GM12878 (cell line): ENCODE measurements around the gene BCAS3. TPM values are rescaled to one million over a fixed set of nuclear protein-coding genes. Genes with fewer than 3 reads are reported as not detected.
A peak's percentile ranks its signal among the peaks of the same experiment; 100 is the strongest.

Experiments used
- ATAC-seq: fragments of 200-7000 bp; cut with Tn5 transposase; 3 replicates; pipeline ENCODE4 v1.9.1; 2020; ENCODE audit warnings: mild to moderate bottlenecking, moderate library complexity
- BruUV-seq: library from RNA; stranded (reverse); fragments of 400-500 nt; replicated peaks from 2 replicates; lab custom pipeline; 2021; lab: Mats Ljungman, UMichigan
- CTCF ChIA-PET: fragments of 300-600 bp; sonication (Branson Sonifier 250); formaldehyde crosslinking; extraction: SDS; loops from one replicate; lab custom pipeline; 2021; ENCODE audit warnings: inconsistent platforms; lab: Yijun Ruan, JAX
- POLR2A ChIA-PET: fragments of 350-600 bp; formaldehyde crosslinking; extraction: SDS; loops from one replicate; lab custom pipeline; 2021; ENCODE audit warnings: inconsistent platforms; lab: Charles Lee
- RAD21 ChIA-PET: fragments of 300-600 bp; sonication (Branson Sonifier 250); formaldehyde crosslinking; loops from one replicate; lab custom pipeline; 2023; ENCODE audit warnings: antibody characterized with exemption; ENCODE audit not compliant: unreplicated experiment; lab: Charles Lee
- SMC1A ChIA-PET: fragments of 300-600 bp; sonication (Branson Sonifier 250); formaldehyde crosslinking; loops from one replicate; lab custom pipeline; 2023; ENCODE audit not compliant: unreplicated experiment, uncharacterized antibody; lab: Charles Lee
- DNase-seq: peaks from one replicate; pipeline ENCODE4 v3.0.0-alpha.2; 2011; ENCODE audit warnings: low read depth, low spot score
- FAIRE-seq: peaks from 3 replicates; lab custom pipeline; 2011; peaks lifted over from hg19 to GRCh38; lab: Jason Lieb, UNC
- H2AFZ ChIP-seq: 2 replicates; pipeline ENCODE4 v1.6.0; 2011; ENCODE audit warnings: low read depth, low read length, control low read depth; ENCODE audit not compliant: control insufficient read depth
- H3K27ac ChIP-seq: 2 replicates; pipeline ENCODE4 v1.5.1; 2011; ENCODE audit warnings: control low read depth; ENCODE audit not compliant: control insufficient read depth, insufficient read depth
- H3K27me3 ChIP-seq, 2 experiments: replicated peaks in 1 of 2; 2 replicates each; pipeline versions ENCODE4 v1.6.0 to v1.6.1; 2011; ENCODE audit warnings: low read length in 1 of 2; ENCODE audit not compliant: control insufficient read depth in 2 of 2, insufficient read depth in 2 of 2
- H3K36me3 ChIP-seq, 2 experiments: 2 replicates each; pipeline ENCODE4 v1.5.1; 2011; ENCODE audit warnings: low read length in 1 of 2; ENCODE audit not compliant: control insufficient read depth in 2 of 2, insufficient read depth in 2 of 2
- H3K4me1 ChIP-seq: 2 replicates; pipeline ENCODE4 v1.6.1; 2011; ENCODE audit warnings: mild to moderate bottlenecking, low read length, moderate library complexity, mixed read lengths; ENCODE audit not compliant: control insufficient read depth, insufficient read depth
- H3K4me2 ChIP-seq: 2 replicates; pipeline ENCODE4 v1.6.0; 2011; ENCODE audit warnings: control low read depth; ENCODE audit not compliant: control insufficient read depth, insufficient read depth
- H3K4me3 ChIP-seq: fragments of 200-600 bp; sonication (generic); 2 replicates; pipeline ENCODE4 v1.5.1; 2016
- H3K79me2 ChIP-seq: 2 replicates; pipeline ENCODE4 v1.6.0; 2011; ENCODE audit warnings: low read length; ENCODE audit not compliant: control insufficient read depth, insufficient read depth
- H3K9ac ChIP-seq: 2 replicates; pipeline ENCODE4 v1.8.0; 2011; ENCODE audit warnings: low read length, control low read depth, mixed read lengths; ENCODE audit not compliant: control insufficient read depth, insufficient read depth
- H3K9me3 ChIP-seq: replicated peaks from 3 replicates; pipeline ENCODE4 v1.5.1; 2011; ENCODE audit warnings: mild to moderate bottlenecking, low read length; ENCODE audit not compliant: control insufficient read depth, insufficient read depth
- H4K20me1 ChIP-seq: 2 replicates; pipeline ENCODE4 v1.6.0; 2011; ENCODE audit not compliant: control insufficient read depth, insufficient read depth
- BCL3 ChIP-seq: IDR thresholded peaks from 2 replicates; pipeline ENCODE4 v1.6.1; 2011; ENCODE audit warnings: borderline replicate concordance, low read depth, mild to moderate bottlenecking, moderate library complexity, low read length; ENCODE audit not compliant: insufficient read depth, poor library complexity, severe bottlenecking
- CBFB ChIP-seq: IDR thresholded peaks from 2 replicates; pipeline ENCODE4 v1.6.1; 2016; ENCODE audit warnings: antibody characterized with exemption, low read depth
- CTCF ChIP-seq, 3 experiments: IDR thresholded peaks in 2 of 3; conservative IDR thresholded peaks in 1 of 3; 2 replicates each; pipeline ENCODE4 v1.5.1; 2011; ENCODE audit warnings: low read depth in 3 of 3, low read length in 3 of 3, mild to moderate bottlenecking in 3 of 3, control low read depth in 2 of 3, moderate library complexity in 2 of 3, inconsistent platforms in 1 of 3, mixed read lengths in 1 of 3; ENCODE audit not compliant: control insufficient read depth in 2 of 3, insufficient read depth in 1 of 3; ENCODE audit errors: extremely low read depth in 1 of 3
- DPF2 ChIP-seq: fragments of 450-650 bp; IDR thresholded peaks from 2 replicates; pipeline ENCODE4 v1.6.1; 2017; ENCODE audit warnings: mild to moderate bottlenecking
- GABPA ChIP-seq: IDR thresholded peaks from 2 replicates; pipeline ENCODE4 v1.6.1; 2014; ENCODE audit warnings: antibody characterized with exemption, low read depth, mild to moderate bottlenecking, inconsistent platforms
- NFIC ChIP-seq: IDR thresholded peaks from 2 replicates; pipeline ENCODE4 v1.6.1; 2012; ENCODE audit warnings: low read depth, mild to moderate bottlenecking, inconsistent platforms, low read length, moderate library complexity
- NFXL1 ChIP-seq: fragments of 450-650 bp; IDR thresholded peaks from 2 replicates; pipeline ENCODE4 v1.6.1; 2017; ENCODE audit warnings: antibody characterized with exemption, mild to moderate bottlenecking, borderline replicate concordance
- NR2C2 ChIP-seq: IDR thresholded peaks from 2 replicates; pipeline ENCODE4 v1.6.1; 2011; ENCODE audit warnings: borderline replicate concordance, low read depth; ENCODE audit not compliant: control insufficient read depth, insufficient read length
- RAD21 ChIP-seq: IDR thresholded peaks from 2 replicates; pipeline ENCODE4 v1.6.1; 2011; ENCODE audit warnings: mild to moderate bottlenecking, low read depth, low read length, moderate library complexity; ENCODE audit not compliant: insufficient read depth
- RB1 ChIP-seq: fragments of 450-650 bp; formaldehyde crosslinking; IDR thresholded peaks from 2 replicates; pipeline ENCODE4 v1.6.1; 2017; ENCODE audit warnings: mild to moderate bottlenecking, borderline replicate concordance
- SREBF1 ChIP-seq: IDR thresholded peaks from 2 replicates; pipeline ENCODE4 v1.6.1; 2012; ENCODE audit warnings: mild to moderate bottlenecking, low read length
- WGBS: methylation state at CpG from one replicate; pipeline ENCODE4 v1.1.6; 2016; ENCODE audit warnings: low lambda C conversion rate; ENCODE audit not compliant: insufficient replicate concordance, insufficient coverage; ENCODE audit errors: missing lambda C conversion rate; 5-methylcytosine and 5-hydroxymethylcytosine counted together
- in situ Hi-C: fragments of 300-500 bp; cut with MboI; formaldehyde crosslinking; loops from 9 replicates; pipeline ENCODE4 v1.14.3; 2018; ENCODE audit warnings: mixed read lengths
- intact Hi-C: fragments of 100-400 bp; cut with micrococcal nuclease; formaldehyde crosslinking; loops from one replicate; pipeline ENCODE4 v1.14.2; 2022; ENCODE audit not compliant: unreplicated experiment
- polyA plus RNA-seq, 11 experiments: library from polyadenylated mRNA; depleted of rRNA in 4 of 11; unstranded in 6 of 11; stranded (reverse) in 5 of 11; fragments of >200 nt; fragmentation: Nextera tagmentation in 4 of 11; fragmentation: Illumina TruSeq in 1 of 11; extraction: Ambion mirVana in 4 of 11; extraction: Trizol in 1 of 11; gene quantifications; 1 replicate in 1 of 11; 2 replicates in 10 of 11; pipeline versions ENCODE4 v1.2.1 to v1.2.3, GENCODE V29; 2011 to 2016; ENCODE audit warnings: inconsistent platforms in 2 of 11, missing spikeins in 2 of 11, low read depth in 1 of 11
- total RNA-seq, 4 experiments: library from RNA; depleted of rRNA in 3 of 4; stranded (reverse); fragments of >200 nt in 3 of 4; fragmentation: Illumina TruSeq in 1 of 4; extraction: Trizol in 1 of 4; gene quantifications; 2 replicates each; pipeline versions ENCODE4 v1.2.1 to v1.2.3, GENCODE V29; 2013 to 2021

The BCAS3 gene
- total and polyA plus RNA-seq, 10 of the 15 experiments (the other 5 are each of a cell fraction or from before 2014, with no cell fraction given), result 2.1 to 11.0 (median 6.6) TPM

GRCh38 chr17:61000911-61001310 lies 323.3 kb downstream of the BCAS3 start:
- Histone ChIP-seq H3K27ac (no peak overlapping the region), H3K27me3 (no peaks in the 10 kb centered on the region), H3K9ac (no peak overlapping the region), H4K20me1 (no peaks in the 10 kb centered on the region), H2AFZ (no peak overlapping the region), H3K4me3 (no peak overlapping the region), H3K36me3 (no peaks in the 10 kb centered on the region), H3K79me2 (no peaks in the 10 kb centered on the region), H3K4me2 (no peak overlapping the region), H3K4me1 (no peaks in the 10 kb centered on the region), H3K9me3 (no peaks in the 10 kb centered on the region)
- in situ Hi-C loops, result no loop called here
- ChIA-PET POLR2A (no interaction called here), CTCF (interaction anchor here (0.6 to 1.8 kb wide), 11 partner anchors 8 to 361 kb away, joined by 3 to 11 read pairs (median 5); no protein-coding TSS in a partner anchor), RAD21 (interaction anchor here (0.8 to 2.3 kb wide), 5 partner anchors 11 to 411 kb away, joined by 3 to 11 read pairs (median 3); no protein-coding TSS in a partner anchor), SMC1A (interaction anchor here (0.9 to 2.2 kb wide), 8 partner anchors 12 to 836 kb away, joined by 3 to 6 read pairs (median 4); no protein-coding TSS in a partner anchor)
- BruUV-seq, result no TSS peak
- TF ChIP-seq RAD21 (0 out of 2 replicates have a peak, but pooled peaks have one; percentile 10), NFIC (no peak)
- 61% methylated on average over 2 of the region's 2 CpGs for WGBS
- DNase-seq, result no peak
- FAIRE-seq, result peak; percentile 41
- ATAC-seq, result no peak
- intact Hi-C loops, result loop anchor here (10.0 kb wide), 3 partner anchors 154 to 276 kb away; no protein-coding TSS in a partner anchor

GRCh38 chr17:61002316-61002736 lies 324.7 kb downstream of the BCAS3 start:
- Histone ChIP-seq H2AFZ (no peak overlapping the region), H3K27ac (no peak overlapping the region), H3K79me2 (no peaks in the 10 kb centered on the region), H3K4me3 (no peak overlapping the region), H3K27me3 (no peaks in the 10 kb centered on the region), H3K9ac (no peak overlapping the region), H3K4me2 (no peak overlapping the region), H3K4me1 (no peaks in the 10 kb centered on the region), H4K20me1 (no peaks in the 10 kb centered on the region), H3K9me3 (no peaks in the 10 kb centered on the region), H3K36me3 (no peaks in the 10 kb centered on the region)
- DNase-seq (no peak), ATAC-seq (peak; percentile 45; the same call in 2 of the 3 replicates), FAIRE-seq (peak; percentile 65)
- BruUV-seq, result no TSS peak
- POLR2A ChIA-PET, result no interaction called here
- RAD21 ChIA-PET, result no interaction called here
- in situ Hi-C loops, result no loop called here
- intact Hi-C loops, result loop anchor here (1.0 to 10.0 kb wide), 5 partner anchors 152 to 388 kb away; no protein-coding TSS in a partner anchor
- CTCF ChIA-PET, result interaction anchor here (1.8 kb wide), 1 partner anchor 31 kb away, joined by 7 read pairs; no protein-coding TSS in a partner anchor
- 0% methylated on average over 1 of the region's 1 CpG for WGBS
- SMC1A ChIA-PET, result interaction anchor here (1.2 kb wide), 1 partner anchor 282 kb away, joined by 4 read pairs; no protein-coding TSS in a partner anchor
- TF ChIP-seq CTCF (IDR thresholded peaks at IDR 0.05 in 2 of 3, conservative IDR thresholded peaks at IDR 0.05 in 1 of 3; ENCODE audit: control insufficient read depth in 2 of 3, extremely low read depth in 1 of 3, insufficient read depth in 1 of 3, low read depth in 3 of 3, low read length in 3 of 3) (peak; percentile 34 to 57 (median 37); a peak in 5 of 6 replicates), BCL3 (no peak), NFXL1 (no peak), CBFB (no peak), GABPA (no peak), RB1 (no peak), DPF2 (no peak), NR2C2 (no peak), SREBF1 (no peak)
